ENCODE results near the gene CNTNAP4.

- no peak for TF ChIP-seq RAD21 (IDR thresholded peaks at IDR 0.05; ENCODE audit: low read depth)
- TF ChIP-seq, protein P1, sequence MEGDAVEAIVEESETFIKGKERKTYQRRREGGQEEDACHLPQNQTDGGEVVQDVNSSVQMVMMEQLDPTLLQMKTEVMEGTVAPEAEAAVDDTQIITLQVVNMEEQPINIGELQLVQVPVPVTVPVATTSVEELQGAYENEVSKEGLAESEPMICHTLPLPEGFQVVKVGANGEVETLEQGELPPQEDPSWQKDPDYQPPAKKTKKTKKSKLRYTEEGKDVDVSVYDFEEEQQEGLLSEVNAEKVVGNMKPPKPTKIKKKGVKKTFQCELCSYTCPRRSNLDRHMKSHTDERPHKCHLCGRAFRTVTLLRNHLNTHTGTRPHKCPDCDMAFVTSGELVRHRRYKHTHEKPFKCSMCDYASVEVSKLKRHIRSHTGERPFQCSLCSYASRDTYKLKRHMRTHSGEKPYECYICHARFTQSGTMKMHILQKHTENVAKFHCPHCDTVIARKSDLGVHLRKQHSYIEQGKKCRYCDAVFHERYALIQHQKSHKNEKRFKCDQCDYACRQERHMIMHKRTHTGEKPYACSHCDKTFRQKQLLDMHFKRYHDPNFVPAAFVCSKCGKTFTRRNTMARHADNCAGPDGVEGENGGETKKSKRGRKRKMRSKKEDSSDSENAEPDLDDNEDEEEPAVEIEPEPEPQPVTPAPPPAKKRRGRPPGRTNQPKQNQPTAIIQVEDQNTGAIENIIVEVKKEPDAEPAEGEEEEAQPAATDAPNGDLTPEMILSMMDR (IDR thresholded peaks at IDR 0.05 in 2 of 3, conservative IDR thresholded peaks at IDR 0.05 in 1 of 3; ENCODE audit: borderline replicate concordance in 1 of 3, insufficient read depth in 1 of 3, low read depth in 2 of 3, low read length in 2 of 3) = no peak
- TF ChIP-seq SP1 (IDR thresholded peaks at IDR 0.05; ENCODE audit: low read depth) = no peak
- TF ChIP-seq ZFX (IDR thresholded peaks at IDR 0.05) = no peak
- no peak for TF ChIP-seq EZH2 (IDR thresholded peaks at IDR 0.05)
- TF ChIP-seq POLR2A (IDR thresholded peaks at IDR 0.05; ENCODE audit: borderline replicate concordance, extremely low read depth, insufficient read depth, insufficient read length) = no peak
These were observed 32.6 kb downstream of the CNTNAP4 start for GRCh38 chr16:76309639-76310335.

Measured in HCT116 (cell line).